Measurements from ENCODE around the gene FAM210B. TPM values are rescaled to one million over a fixed set of nuclear protein-coding genes. Genes with fewer than 3 reads are reported as not detected.

Gene FAM210B
- total and polyA plus RNA-seq, 10 of the 15 experiments (the other 5 are each of a cell fraction or from before 2014, with no cell fraction given): 0.13 to 1.4 (median 0.68) TPM

DNA sequence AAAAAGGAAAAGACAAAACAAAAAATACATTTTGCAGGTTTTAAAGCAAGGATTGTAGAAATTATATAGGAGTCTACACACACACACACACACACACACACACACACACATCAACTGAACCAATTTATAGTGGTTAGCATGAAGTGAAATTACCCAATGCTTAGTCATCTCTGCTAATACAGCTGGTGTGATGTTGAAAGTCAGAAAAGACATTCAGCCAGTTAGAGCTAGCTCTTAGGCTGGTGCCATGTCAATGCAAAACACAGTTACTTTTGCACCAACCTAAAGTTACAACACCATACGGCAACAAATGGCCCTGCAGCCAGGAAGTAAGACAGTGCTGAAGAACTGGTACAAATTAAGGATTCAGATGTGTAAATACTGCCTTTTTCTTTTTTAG is 15.2 kb downstream of the FAM210B start:
- no peak overlapping the region for H3K4me3 ChIP-seq
- in situ Hi-C loops (cut with MboI): no loop called here
- no peaks in the 10 kb centered on the region for H3K9me3 ChIP-seq (replicated peaks; ENCODE audit: control insufficient read depth, insufficient read depth, low read length)
- DNase-seq (ENCODE audit: low read depth, low spot score) (no peak), FAIRE-seq (no peak), ATAC-seq (peak; percentile 86)
- no peak overlapping the region for H2AFZ ChIP-seq (ENCODE audit: control insufficient read depth, low read depth, low read length)
- BruUV-seq (replicated peaks): no TSS peak
- ChIA-PET SMC1A (ENCODE audit: uncharacterized antibody, unreplicated experiment) (interaction anchor here (2.5 kb wide), 1 partner anchor 10 kb away, joined by 10 read pairs; no protein-coding TSS in a partner anchor), POLR2A (interaction anchor here (0.6 kb wide), 1 partner anchor 115 kb away, joined by 3 read pairs; no protein-coding TSS in a partner anchor), RAD21 (ENCODE audit: unreplicated experiment) (no interaction called here), CTCF (interaction anchor here (0.7 to 1.9 kb wide), 4 partner anchors 10 to 708 kb away, joined by 3 to 8 read pairs (median 3); no protein-coding TSS in a partner anchor)
- no peaks in the 10 kb centered on the region for H4K20me1 ChIP-seq (ENCODE audit: control insufficient read depth, insufficient read depth)
- TF ChIP-seq IRF4 (IDR thresholded peaks at IDR 0.05; ENCODE audit: low read depth, low read length) (0 out of 2 replicates have a peak, but pooled peaks have one; percentile 13), SPI1 (IDR thresholded peaks at IDR 0.05; ENCODE audit: borderline replicate concordance, insufficient read depth, low read depth, low read length) (no peak), SRF (IDR thresholded peaks at IDR 0.05; ENCODE audit: low read depth in 2 of 2, low read length in 2 of 2) (no peak), JUNB (IDR thresholded peaks at IDR 0.05) (0 out of 2 replicates have a peak, but pooled peaks have one; percentile 33), RUNX3 (IDR thresholded peaks at IDR 0.05; ENCODE audit: low read length) (peak; percentile 64; the same call in 1 of the 2 replicates), IKZF1 (conservative IDR thresholded peaks at IDR 0.05) (no peak)
- TF ChIP-seq, protein P1, sequence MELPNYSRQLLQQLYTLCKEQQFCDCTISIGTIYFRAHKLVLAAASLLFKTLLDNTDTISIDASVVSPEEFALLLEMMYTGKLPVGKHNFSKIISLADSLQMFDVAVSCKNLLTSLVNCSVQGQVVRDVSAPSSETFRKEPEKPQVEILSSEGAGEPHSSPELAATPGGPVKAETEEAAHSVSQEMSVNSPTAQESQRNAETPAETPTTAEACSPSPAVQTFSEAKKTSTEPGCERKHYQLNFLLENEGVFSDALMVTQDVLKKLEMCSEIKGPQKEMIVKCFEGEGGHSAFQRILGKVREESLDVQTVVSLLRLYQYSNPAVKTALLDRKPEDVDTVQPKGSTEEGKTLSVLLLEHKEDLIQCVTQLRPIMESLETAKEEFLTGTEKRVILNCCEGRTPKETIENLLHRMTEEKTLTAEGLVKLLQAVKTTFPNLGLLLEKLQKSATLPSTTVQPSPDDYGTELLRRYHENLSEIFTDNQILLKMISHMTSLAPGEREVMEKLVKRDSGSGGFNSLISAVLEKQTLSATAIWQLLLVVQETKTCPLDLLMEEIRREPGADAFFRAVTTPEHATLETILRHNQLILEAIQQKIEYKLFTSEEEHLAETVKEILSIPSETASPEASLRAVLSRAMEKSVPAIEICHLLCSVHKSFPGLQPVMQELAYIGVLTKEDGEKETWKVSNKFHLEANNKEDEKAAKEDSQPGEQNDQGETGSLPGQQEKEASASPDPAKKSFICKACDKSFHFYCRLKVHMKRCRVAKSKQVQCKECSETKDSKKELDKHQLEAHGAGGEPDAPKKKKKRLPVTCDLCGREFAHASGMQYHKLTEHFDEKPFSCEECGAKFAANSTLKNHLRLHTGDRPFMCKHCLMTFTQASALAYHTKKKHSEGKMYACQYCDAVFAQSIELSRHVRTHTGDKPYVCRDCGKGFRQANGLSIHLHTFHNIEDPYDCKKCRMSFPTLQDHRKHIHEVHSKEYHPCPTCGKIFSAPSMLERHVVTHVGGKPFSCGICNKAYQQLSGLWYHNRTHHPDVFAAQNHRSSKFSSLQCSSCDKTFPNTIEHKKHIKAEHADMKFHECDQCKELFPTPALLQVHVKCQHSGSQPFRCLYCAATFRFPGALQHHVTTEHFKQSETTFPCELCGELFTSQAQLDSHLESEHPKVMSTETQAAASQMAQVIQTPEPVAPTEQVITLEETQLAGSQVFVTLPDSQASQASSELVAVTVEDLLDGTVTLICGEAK (IDR thresholded peaks at IDR 0.05; ENCODE audit: borderline replicate concordance): no peak
- TF ChIP-seq, protein P2, sequence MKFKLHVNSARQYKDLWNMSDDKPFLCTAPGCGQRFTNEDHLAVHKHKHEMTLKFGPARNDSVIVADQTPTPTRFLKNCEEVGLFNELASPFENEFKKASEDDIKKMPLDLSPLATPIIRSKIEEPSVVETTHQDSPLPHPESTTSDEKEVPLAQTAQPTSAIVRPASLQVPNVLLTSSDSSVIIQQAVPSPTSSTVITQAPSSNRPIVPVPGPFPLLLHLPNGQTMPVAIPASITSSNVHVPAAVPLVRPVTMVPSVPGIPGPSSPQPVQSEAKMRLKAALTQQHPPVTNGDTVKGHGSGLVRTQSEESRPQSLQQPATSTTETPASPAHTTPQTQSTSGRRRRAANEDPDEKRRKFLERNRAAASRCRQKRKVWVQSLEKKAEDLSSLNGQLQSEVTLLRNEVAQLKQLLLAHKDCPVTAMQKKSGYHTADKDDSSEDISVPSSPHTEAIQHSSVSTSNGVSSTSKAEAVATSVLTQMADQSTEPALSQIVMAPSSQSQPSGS (IDR thresholded peaks at IDR 0.05; ENCODE audit: low read length): 0 out of 2 replicates have a peak, but pooled peaks have one; percentile 12
- no peak overlapping the region for H3K4me2 ChIP-seq (ENCODE audit: control insufficient read depth, insufficient read depth)
- intact Hi-C loops (cut with micrococcal nuclease; ENCODE audit: unreplicated experiment): no loop called here
- no peaks in the 10 kb centered on the region; the same call in 1 of the 2 replicates for H3K4me1 ChIP-seq (ENCODE audit: control insufficient read depth, insufficient read depth, low read length)
- H3K9ac ChIP-seq (ENCODE audit: control insufficient read depth, insufficient read depth, low read length): no peak overlapping the region
- no peaks in the 10 kb centered on the region for H3K27me3 ChIP-seq (replicated peaks in 1 of 2; ENCODE audit: control insufficient read depth in 2 of 2, insufficient read depth in 2 of 2, low read length in 1 of 2)
- WGBS (ENCODE audit: insufficient coverage, insufficient replicate concordance, low lambda C conversion rate, missing lambda C conversion rate): 85% methylated on average over 1 of the region's 1 CpG
- peaks cover 14 to 46% of the 10 kb centered on the region in 2 experiments for H3K36me3 ChIP-seq (ENCODE audit: control insufficient read depth in 2 of 2, insufficient read depth in 2 of 2, low read length in 1 of 2)
- no peak overlapping the region; the same call in 1 of the 2 replicates for H3K27ac ChIP-seq (ENCODE audit: control insufficient read depth, insufficient read depth)
- H3K79me2 ChIP-seq (ENCODE audit: control insufficient read depth, insufficient read depth, low read length): peaks cover 7% of the 10 kb centered on the region
